ENCODE data around the gene DMBX1.

Gene DMBX1

DNA sequence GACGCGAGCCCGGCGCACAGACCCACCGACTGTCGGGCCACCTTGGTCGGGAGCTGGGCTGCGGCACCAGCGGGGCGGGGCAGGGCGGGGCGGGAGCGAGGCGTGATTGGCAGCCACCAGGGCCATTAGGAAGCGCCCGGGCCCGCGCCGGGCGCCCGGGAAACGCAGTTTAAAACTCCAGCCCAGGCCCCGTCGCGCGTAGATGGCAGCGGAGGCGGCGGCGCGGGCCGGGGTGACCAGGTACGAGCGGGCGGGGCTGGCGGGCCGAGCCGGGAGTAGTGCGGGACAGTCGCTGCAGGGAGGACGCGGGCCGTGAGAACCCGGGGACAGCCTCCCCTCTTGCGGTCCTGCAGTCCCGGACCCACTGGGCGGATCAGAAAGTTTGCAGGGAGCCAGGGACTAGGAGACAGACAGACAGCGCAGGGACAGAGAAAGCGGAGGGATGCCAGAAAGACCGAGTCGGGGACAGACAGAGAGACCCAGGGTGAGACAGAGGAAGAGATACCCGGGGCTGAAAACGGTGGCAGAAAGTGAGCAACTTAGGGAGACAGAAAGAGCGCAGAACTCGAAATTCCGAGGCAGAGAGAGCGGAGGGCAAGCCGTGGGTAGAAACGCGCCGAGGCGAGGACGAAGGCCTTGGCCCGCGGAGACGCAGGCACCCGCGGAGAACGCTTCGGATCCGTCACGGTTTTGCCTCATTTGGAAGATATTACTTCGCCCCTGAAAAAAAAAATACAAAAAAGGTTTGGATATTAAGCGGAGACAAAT is at the start of gene DMBX1:
Gene DMBX1 (plus strand): TSS at position 199 of the 768 bp plus-strand sequence. CDS start 17,175 bp downstream, outside the sequence.
- DNase-seq: peak; percentile 69

DNA sequence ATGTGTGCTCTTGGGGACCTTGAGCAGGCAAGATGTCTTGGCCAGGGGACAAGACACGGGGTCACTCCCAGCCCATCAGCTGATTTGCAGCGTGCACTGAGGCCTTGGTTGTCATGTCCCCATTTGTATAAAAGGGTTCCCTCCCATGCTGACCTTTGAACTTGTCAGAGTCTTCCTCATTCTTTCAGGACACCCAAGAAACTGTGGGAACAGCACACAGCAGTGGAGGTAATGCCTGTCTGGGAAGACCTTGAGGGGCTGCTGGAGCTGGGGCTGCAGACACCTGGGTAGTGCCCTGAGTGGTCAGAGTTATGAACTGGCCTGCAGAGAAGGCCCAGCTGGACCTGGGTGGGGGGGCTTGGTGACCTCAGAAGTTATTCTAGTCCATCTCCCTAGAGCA is 49.2 kb upstream of the DMBX1 start:
- DNase-seq: no peak

DNA sequence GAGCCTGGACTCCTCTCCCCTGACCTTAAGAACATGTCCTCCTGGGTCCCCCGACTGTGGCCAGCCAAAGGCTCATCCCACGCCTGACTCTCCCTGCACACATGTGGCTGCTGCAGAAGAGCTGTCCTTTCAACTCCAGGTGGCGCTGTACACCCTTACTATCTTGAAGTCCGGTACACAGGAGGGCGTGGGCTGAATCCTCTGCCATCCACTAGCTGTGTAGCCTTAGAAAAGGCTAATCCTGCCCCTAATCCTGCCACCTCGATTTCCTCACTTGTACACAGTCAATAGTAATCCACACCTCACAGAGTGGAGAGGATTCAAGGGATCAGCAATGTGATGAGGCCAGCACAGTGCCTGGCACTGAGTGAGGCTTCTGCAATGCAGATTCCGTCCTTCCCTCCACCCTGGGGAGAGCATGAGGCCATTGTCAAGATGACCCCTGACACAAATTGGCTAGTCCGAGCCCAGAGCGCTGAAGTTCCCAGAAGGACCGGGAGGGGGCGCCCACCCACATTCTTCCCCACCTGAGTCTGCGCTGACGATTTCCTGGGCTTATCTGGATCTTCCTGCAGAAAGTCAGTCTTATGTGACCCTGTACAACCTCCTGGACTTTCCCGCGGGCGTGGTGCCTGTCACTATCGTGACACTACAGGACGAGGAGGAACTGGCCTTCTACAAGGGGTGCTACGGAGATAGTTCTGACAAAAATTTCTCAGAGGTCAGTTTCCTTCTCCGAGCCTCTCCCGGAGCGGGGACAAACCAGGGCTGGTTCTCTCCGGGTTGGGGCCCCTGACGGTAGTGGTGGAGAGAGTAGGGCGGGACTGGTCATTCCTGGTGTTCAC is 47.1 kb upstream of the DMBX1 start:
- DNase-seq: peak; percentile 20

DNA sequence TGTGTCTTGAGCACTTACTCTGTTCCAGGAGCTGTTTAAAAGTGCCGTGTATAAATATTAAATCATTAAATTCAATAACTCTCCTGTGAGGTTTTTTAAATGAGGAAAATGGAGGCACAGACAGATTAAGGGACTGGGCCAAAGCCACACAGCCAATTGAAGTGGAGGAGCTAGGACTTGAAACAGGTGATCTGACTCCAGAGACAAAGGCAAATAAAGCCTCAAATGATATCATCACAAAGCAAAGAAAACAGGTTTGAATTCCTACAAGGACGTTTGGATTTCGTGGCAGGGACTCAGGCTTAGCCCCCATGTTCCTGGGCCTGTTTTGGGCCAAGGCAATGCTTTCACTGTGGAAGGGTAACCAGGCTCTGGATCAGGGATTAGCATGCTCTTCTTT is 45.2 kb upstream of the DMBX1 start:
- DNase-seq: no peak

DNA sequence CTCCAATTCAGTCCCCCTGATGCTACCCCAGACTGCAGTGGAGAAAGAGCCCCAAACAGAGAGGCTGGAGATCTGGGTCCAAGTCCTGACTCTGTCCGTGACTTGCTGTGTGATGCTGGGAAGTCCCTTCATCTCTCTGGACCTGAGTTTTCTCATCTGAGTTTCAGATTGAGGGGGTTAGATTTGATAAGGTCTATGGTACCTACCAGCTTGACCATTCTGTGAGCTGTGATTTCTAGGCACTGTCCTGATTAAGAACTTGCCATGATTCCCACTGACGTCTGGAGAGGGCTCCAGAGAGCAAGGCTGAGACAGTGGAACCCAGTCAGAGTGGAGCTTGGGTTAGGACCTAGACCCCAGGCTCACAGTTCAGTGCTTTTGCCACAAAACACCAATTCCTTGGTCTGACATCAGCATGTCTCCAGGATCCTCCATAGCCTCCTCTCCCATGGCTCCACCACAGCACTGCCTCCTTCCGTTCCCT is 43.8 kb upstream of the DMBX1 start:
- no peak for DNase-seq

DNA sequence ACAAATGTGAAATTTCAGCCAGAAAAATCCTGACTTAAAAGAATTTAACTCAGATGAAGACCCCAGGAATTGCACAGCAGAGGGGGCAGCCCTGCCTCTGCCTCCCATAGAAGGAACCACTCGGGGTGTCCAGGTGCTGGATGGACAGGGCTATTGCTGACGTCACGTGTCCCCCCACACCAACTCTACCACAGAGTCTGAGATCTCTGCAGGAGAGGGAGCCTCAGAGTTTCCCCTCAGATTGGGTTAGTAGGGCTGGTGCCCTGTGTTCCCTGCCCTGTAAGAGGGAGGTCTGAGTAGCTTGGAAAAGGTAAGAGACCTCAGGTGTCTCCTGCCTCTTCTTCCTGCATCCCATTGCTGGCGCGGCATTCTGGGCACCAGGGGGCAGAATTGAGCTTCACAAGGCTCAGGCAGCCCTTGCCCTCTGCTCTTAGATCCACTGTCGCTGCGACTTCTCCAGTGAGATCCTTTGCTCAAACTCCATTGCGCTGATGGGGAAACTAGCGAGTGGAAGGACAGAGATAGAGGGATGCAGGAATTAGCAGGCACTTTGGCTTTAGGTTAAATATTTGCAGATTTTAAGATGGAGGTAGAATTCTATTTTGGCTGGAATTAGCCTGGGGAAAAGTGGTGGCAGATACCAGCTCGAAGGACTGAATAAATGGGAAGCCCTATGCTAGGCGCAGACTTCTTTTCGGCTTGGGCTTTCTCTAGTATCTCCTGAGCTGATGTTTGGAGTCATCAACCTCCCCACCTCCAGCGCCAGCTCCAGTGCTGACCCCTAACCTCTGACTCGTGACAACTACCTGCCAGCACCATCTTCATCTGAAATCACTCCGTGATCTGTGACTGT is 42.8 kb upstream of the DMBX1 start:
- peak; percentile 83 for DNase-seq

DNA sequence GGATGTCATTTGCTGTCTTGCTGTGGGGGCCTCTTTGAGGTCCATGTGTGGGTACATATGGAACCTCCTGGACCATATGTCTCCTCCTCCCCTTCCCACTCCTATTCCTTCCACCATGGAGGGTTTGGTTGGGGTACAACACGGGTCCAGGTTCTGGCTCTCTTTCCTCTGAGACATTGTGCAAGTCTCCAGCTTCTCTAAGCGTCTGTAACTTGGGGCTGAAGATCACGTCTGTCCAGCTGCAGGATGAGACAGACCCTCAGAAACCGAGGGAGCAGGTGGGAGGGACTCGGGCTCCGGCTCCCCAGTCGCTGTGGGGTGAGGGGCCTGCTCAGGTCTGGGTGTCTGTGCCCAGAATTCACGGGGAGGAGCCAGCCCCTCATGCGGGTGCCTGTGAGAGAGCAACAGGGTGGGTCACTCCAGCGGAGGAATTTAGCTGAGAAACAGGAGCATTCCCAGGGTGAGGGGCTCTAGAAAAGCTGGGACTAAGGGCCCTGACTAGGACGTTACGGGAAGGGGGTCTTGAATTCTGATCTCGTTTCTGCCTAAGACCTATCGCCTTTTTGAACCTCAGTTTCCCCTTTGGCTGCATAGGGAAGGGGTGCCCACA is 42.0 kb upstream of the DMBX1 start:
- no peak for DNase-seq

DNA sequence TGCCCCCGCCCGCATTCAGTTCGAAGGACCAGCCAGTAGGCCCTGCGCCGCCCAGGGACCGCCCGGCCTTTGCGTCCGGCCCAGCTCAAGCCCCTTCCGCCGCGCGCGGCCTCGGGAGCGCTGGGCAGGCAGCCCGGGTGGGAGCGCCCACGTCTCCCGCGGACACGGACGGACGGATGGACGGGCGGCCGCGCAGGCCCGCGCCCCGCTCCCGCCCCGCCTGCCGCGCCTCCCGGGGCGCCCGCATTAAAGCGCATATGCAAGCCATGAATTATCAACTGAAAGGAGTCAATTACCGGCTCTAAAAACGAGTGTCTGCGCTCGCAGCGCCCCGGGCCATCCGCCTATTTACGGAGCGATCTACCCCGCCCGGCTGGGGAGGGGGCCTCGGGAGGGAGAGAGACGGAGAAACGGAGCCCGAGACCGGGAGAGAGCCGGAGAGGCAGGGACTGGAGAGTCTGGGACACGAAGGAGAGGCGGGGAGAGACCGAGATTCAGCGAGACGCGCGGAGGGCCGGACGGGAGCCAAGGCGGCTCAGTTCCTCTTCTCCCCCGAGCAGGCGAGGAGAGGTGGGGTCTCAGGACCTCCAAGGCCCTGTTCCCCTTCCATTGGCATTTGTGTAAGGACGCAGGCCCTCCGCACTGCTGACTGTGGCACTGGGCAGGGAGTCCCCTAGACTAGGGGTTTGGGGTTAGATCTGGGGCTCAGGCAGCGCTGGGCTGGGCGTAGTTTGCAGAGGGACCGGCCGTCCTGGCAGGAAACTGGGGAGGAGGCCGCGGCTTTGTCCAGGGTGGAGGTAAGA is 41.3 kb upstream of the DMBX1 start:
- DNase-seq: no peak

DNA sequence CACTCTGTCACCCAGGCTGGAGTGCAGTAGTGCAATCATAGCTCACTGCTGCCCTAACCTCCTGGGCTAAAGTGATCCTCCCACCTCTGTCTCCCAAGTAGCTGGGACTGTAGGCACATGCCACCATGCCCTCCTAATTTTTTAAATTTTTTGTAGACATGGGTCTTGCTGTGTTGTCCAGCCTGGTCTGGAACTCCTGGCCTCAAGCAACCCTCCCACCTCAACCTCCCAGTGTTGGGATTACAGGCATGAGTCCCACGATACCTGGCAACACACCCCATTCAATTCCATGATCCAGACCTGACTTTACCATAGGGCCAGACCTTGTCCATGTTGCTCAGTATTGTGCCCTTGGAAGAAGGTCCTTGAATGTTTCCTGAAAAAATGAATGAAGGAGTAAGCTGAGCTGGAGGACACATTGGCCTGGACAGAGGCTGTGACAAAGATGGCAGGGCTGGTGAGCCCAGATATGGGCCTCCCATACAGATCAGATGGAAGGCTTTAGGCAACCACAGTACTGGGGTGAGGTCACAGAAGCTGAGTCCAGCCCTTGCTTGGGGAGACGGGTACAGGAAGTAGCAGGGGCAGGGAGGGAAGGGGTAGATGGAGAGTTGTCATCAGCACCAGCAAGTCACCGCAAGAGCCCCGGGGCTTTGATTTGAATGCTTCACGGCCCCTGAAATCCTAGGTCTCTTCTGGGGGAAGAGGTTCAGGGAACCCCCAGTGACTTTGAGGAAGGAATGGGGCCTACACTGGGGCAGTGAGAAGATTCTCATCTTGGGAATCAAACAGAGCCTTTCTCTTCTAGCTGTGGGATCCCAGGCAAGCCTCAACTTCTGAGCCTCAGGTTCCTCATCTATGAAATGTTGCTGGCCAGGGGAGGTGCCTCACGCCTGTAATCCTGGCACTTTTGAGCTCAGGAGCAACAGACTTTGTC is 40.1 kb upstream of the DMBX1 start:
- no peak for DNase-seq

DNA sequence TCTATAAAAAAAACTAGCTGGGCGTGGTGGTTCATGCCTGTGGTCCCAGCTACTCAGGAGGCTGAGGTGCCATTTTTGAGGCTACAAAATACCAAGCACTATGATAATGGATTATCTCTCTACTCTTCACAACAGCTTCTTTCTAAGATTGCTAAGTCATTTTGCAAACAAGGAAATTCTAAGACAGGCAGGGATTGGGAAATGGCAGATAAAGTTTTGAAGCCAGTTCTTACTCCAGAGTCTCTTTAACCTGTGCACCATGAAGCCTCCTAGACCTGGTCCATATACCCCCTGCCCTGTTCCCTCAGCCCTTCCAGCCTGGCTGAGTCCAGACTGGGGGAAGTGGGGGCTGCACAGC is 39.5 kb upstream of the DMBX1 start:
- DNase-seq: no peak

DNA sequence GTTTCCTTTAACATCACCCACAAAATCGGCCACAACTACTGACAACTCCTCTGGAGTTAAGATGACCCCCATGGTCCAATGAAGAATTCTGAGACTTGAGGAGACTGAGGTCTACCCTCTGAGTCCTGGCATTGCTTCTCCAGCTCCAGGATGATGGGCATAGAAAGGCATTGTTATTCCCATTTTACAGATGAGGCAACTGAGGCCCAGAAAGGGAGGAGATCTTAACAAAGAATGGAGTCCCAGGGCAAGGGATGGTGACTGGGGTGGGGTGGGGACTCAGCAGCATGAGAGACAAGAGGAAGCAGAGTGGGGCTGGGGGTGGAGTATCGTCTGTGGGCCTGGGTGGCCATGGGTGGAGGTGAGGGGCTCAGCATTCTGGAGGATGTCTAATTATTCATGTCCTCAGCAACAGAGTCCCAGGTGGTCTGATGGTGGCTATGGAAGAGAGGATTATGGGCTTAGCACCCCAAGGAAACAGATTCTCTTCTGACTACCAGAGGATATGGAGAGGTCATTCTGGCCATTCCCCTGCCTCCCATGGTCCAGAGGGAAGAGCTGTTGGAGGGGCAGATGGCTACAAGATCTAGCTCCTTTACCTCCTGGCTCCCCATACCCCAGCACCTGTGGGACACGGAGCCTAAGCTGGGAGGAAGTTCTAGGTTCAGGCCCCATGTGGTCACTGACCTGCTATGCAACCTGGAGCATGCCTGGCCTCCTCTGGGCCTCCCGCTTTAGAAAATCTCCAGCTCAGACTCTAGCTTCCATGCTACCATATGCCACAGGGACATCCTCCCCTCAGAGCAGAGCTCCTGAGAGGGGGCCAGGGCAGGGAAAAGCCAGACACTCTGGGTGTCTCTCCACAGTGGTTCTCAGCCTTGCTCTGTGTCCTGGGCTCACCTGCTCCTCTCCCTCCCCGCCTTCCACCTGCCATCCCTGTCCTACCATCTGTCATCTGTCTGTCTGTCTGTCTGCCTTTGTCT is 37.4 kb upstream of the DMBX1 start:
- no peak for DNase-seq

DNA sequence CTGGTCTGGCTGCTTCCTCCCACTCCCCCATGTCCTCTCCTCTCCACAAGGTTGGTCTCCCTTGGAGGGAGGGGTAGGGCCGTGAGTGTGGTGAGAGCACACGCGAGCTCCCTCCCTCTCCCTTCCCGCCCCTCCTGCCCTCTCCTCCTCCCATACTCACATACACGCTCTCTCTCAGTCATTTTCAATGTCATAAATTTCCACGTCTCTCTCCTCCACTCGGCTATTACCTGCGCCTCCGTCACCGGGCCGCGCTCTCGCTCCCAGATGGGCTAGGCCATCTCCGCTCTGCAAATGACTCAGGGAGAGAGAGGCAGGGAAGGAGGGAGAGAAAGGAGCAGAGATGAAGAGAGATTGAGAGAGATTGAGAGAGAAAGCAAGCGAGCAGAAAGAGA is 36.7 kb upstream of the DMBX1 start:
- no peak for DNase-seq

DNA sequence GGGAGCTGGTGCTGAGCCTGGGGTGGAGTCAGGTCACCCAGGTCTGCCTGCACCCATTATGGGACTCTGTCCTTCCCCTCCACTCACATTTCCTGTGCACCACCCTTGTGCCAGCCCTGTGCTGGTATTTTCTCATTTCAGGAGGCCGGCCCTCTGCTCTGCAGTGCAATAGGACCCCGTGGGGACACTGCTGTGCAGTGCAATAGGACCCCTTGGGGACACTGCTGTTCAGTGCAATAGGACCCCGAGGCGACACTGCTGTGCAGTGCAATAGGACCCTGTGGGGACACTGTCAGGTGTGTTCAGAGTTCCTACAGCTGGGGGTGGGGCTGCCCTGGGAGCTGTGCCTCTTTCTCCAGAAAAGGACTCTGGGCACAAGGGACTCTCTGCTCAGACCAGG is 36.2 kb upstream of the DMBX1 start:
- DNase-seq: no peak

DNA sequence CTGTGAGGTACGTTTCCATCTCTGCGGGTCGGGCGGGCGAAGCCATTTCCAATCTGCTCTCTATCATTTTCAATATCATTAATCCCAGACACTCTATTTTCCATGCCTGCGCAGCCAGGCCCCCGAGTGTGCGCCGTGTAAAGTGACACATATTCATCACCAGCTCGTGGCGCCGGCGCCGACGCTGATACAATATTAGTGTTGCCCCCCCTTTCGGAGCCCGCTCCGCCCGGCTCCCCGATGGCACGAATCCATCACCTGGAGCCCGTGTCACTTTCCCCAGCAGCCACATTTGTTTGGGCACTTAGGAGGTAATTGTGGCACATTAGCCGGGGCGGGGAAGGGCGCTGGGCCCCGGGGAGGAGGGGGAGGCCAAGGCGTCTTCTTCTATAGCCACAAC is 33.7 kb upstream of the DMBX1 start:
- DNase-seq: no peak

DNA sequence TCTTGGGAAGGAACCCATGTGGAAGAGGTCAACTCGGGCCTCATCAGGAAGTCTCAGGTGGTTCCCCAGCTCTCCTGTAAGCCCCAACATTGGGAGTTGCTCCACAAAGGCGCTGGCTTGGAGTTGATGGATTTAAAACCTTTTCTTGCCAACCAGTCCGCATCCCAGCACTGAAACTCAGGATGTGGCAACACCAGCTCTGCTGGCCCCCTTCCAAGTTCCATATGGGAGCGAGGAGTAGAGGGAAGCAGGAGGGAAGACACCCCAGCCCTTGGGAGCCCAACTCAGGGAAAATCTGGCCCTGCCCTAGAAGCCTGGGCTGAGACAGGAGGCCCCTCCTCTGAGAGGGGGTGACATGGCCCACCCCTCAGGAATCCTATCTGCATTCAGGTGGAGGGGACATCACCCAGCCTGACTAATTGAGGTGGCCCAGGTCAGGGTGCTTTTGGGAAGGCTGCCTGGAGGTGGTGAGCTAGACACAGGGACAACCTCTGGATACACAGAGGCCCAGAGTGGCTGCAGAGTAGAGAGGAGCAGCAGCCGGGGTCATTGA is 33.1 kb upstream of the DMBX1 start:
- DNase-seq: no peak

DNA sequence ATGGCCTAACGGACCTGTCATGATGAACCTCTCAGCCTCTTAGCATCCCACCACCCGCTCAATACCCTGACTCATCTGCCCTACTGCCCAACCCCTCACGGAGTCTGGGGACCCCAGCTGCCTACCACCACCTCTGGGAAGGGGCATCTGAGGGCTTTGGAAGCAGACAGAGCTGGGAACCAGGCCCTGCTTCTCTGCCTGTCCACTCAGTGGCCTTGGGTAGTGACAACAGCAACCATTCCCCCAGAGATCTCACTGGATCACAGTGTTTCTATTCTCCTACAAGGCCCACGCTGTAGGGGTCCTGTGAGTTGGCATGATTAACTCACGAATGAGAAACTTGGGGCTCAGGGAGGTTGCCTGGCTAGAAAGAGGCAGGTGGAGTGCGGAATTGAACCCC is 32.5 kb upstream of the DMBX1 start:
- no peak for DNase-seq

DNA sequence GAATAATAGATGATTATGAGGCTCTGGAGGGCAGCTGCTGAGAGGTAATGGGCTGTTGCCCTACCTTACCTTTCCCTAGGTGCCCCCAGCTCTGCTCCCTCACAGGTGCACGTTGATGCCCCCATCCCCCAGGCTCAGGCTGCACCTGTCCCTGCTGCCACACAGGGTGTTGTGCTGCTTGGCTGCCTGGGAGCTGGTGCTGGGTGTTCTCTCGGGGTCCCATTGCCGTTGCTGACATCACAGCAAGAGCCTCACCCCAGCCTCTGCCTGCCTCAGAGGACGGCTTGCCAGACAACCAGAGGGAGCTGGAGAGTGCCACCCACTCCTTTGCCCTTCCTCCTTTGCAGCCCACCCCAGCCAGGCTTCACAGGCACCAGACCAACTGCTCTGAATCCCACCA is 31.4 kb upstream of the DMBX1 start:
- DNase-seq: no peak

DNA sequence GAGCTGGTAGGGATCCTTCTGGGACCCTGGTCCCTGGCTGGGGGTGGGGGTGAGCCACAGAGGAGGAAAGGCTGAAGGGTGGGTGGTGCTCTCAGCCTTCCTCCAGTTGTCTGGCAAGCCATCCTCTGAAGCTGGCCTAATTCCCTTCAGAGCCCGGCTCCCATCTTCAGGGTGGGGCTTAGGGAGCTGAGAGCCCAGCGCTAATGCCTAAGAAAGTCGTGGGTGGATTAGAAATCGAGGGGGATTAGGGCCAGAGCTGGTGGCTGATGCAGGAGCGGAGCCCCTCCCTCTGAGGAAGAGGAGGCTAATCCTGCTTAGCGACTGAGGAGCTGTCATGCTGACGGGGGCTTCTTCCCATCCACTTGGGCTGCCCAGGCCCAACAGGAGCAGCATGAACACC is 30.8 kb upstream of the DMBX1 start:
- no peak for DNase-seq

DNA sequence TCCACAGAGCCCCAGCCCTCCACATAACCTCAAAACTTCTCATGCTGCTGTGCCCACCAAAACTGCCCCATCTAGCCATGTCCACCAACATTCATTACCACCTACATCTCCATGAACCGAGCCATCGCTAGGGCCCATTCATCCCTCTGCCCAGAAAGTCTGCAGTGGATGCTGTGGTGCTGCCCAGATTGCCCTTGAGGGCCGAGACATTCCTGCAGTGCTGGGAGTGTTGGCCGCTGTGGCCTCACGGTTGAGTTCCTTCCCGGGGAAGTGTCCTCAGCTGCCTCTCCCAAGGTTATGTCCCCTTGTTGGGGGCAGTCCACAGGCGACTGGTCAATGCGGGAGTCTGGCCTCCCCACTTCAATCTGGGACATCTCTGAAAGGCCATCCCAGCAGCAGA is 30.3 kb upstream of the DMBX1 start:
- DNase-seq: no peak

Measured in NCI-H510A treated with DMSO at 0.1 percent for 48 hours (cell line).